GM12873 (cell line): Measurements from ENCODE around the gene SH3TC2.

Experiments used
- CTCF ChIP-seq: IDR thresholded peaks from 2 replicates; pipeline ENCODE4 v1.5.1; 2012; ENCODE audit warnings: low read depth, mild to moderate bottlenecking, moderate library complexity, low read length, control low read depth; ENCODE audit not compliant: insufficient read depth; ENCODE audit errors: missing control alignments

The SH3TC2 gene

GRCh38 chr5:149018909-149019443, 43.9 kb downstream of the SH3TC2 start:
- TF ChIP-seq CTCF: no peak

- TF ChIP-seq CTCF: no peak
Measured at GRCh38 chr5:149017636-149018035, 45.2 kb downstream of the SH3TC2 start.

GRCh38 chr5:149015561-149015960, 47.3 kb downstream of the SH3TC2 start:
- TF ChIP-seq CTCF: no peak

- TF ChIP-seq CTCF: no peak
Measured at GRCh38 chr5:149015126-149015525, 47.7 kb downstream of the SH3TC2 start.

- no peak for TF ChIP-seq CTCF
Measured at GRCh38 chr5:149014571-149015031, 48.3 kb downstream of the SH3TC2 start.

GRCh38 chr5:149013796-149014195, 49.1 kb downstream of the SH3TC2 start:
- TF ChIP-seq CTCF: no peak

GRCh38 chr5:149012350-149012749, 50.5 kb downstream of the SH3TC2 start:
- TF ChIP-seq CTCF: no peak
